ENCODE data around the gene PARP15. TPM values are rescaled to one million over a fixed set of nuclear protein-coding genes. Genes with fewer than 3 reads are reported as not detected.

The PARP15 gene
- total and polyA plus RNA-seq, 9 donors: 0.24 to 2.0 (median 0.46) TPM

GRCh38 chr3:122587572-122587971 lies 10.1 kb downstream of the PARP15 start:
- TF ChIP-seq POLR2A (IDR thresholded peaks at IDR 0.05): no peak
- TF ChIP-seq CTCF (IDR thresholded peaks at IDR 0.05): no peak
- no peak for TF ChIP-seq EP300 (IDR thresholded peaks at IDR 0.05)
- Histone ChIP-seq H3K27ac (no peak overlapping the region), H3K4me3 (no peak overlapping the region), H3K4me1 (ENCODE audit: insufficient read depth) (no peaks in the 10 kb centered on the region), H3K27me3 (no peaks in the 10 kb centered on the region), H3K9me3 (no peaks in the 10 kb centered on the region), H3K36me3 (no peaks in the 10 kb centered on the region)
- no peak for DNase-seq
- intact Hi-C loops (cut with DNase I): no loop called here
- WGBS, 3 donors: 47 to 85% (median 49%) methylated on average over 2 of the region's 2 CpGs

- DNase-seq: no peak
- 68 to 77% (median 69%) methylated on average over 5 of the region's 5 CpGs for WGBS, 3 donors
- Histone ChIP-seq H3K4me1 (ENCODE audit: insufficient read depth) (no peaks in the 10 kb centered on the region), H3K36me3 (no peaks in the 10 kb centered on the region), H3K9me3 (no peaks in the 10 kb centered on the region), H3K27me3 (no peaks in the 10 kb centered on the region), H3K27ac (no peak overlapping the region), H3K4me3 (no peak overlapping the region)
- TF ChIP-seq EP300 (IDR thresholded peaks at IDR 0.05) (no peak), CTCF (IDR thresholded peaks at IDR 0.05) (no peak), POLR2A (IDR thresholded peaks at IDR 0.05) (no peak)
- intact Hi-C loops (cut with DNase I): no loop called here
Measured at GRCh38 chr3:122589297-122589696, 11.8 kb downstream of the PARP15 start.

GRCh38 chr3:122590610-122591009 lies 13.2 kb downstream of the PARP15 start:
- Histone ChIP-seq H3K27me3 (no peaks in the 10 kb centered on the region), H3K9me3 (no peaks in the 10 kb centered on the region), H3K27ac (no peak overlapping the region), H3K4me1 (ENCODE audit: insufficient read depth) (no peaks in the 10 kb centered on the region), H3K36me3 (no peaks in the 10 kb centered on the region), H3K4me3 (no peak overlapping the region)
- 92 to 98% (median 97%) methylated on average over 2 of the region's 2 CpGs for WGBS, 3 donors
- TF ChIP-seq POLR2A (IDR thresholded peaks at IDR 0.05) (no peak), CTCF (IDR thresholded peaks at IDR 0.05) (no peak), EP300 (IDR thresholded peaks at IDR 0.05) (no peak)
- intact Hi-C loops (cut with DNase I): no loop called here
- no peak for DNase-seq

GRCh38 chr3:122594025-122594424 lies 16.6 kb downstream of the PARP15 start:
- Histone ChIP-seq H3K4me1 (ENCODE audit: insufficient read depth) (no peaks in the 10 kb centered on the region), H3K4me3 (no peak overlapping the region), H3K36me3 (no peaks in the 10 kb centered on the region), H3K27me3 (no peaks in the 10 kb centered on the region), H3K9me3 (no peaks in the 10 kb centered on the region), H3K27ac (no peak overlapping the region)
- intact Hi-C loops (cut with DNase I): no loop called here
- no peak for DNase-seq
- no peak for TF ChIP-seq POLR2A (IDR thresholded peaks at IDR 0.05)
- no peak for TF ChIP-seq CTCF (IDR thresholded peaks at IDR 0.05)
- no peak for TF ChIP-seq EP300 (IDR thresholded peaks at IDR 0.05)

GRCh38 chr3:122598151-122598550 lies 20.7 kb downstream of the PARP15 start:
- no peak for DNase-seq
- no peak overlapping the region for H3K27ac ChIP-seq
- intact Hi-C loops (cut with DNase I): no loop called here

More at GRCh38 chr3:122598151-122598550, 20.7 kb downstream of the PARP15 start:
- no peaks in the 10 kb centered on the region for H3K36me3 ChIP-seq
- no peak for TF ChIP-seq POLR2A (IDR thresholded peaks at IDR 0.05)
- no peak for TF ChIP-seq EP300 (IDR thresholded peaks at IDR 0.05)
- no peak for TF ChIP-seq CTCF (IDR thresholded peaks at IDR 0.05)
- H3K27me3 ChIP-seq: no peaks in the 10 kb centered on the region
- no peaks in the 10 kb centered on the region for H3K9me3 ChIP-seq
- no peaks in the 10 kb centered on the region for H3K4me1 ChIP-seq (ENCODE audit: insufficient read depth)
- no peak overlapping the region for H3K4me3 ChIP-seq
- 68 to 80% (median 71%) methylated on average over 3 of the region's 3 CpGs for WGBS, 3 donors

Measured in ovary (tissue), 9 donors.